NCI-H69 (cell line): Measurements from ENCODE around the gene REC8.
A peak's percentile ranks its signal among the peaks of the same experiment; 100 is the strongest.

Experiments
- DNase-seq: peaks from one replicate; lab custom pipeline; 2025; lab: John Stamatoyannopoulos, UW

The REC8 gene

DNA sequence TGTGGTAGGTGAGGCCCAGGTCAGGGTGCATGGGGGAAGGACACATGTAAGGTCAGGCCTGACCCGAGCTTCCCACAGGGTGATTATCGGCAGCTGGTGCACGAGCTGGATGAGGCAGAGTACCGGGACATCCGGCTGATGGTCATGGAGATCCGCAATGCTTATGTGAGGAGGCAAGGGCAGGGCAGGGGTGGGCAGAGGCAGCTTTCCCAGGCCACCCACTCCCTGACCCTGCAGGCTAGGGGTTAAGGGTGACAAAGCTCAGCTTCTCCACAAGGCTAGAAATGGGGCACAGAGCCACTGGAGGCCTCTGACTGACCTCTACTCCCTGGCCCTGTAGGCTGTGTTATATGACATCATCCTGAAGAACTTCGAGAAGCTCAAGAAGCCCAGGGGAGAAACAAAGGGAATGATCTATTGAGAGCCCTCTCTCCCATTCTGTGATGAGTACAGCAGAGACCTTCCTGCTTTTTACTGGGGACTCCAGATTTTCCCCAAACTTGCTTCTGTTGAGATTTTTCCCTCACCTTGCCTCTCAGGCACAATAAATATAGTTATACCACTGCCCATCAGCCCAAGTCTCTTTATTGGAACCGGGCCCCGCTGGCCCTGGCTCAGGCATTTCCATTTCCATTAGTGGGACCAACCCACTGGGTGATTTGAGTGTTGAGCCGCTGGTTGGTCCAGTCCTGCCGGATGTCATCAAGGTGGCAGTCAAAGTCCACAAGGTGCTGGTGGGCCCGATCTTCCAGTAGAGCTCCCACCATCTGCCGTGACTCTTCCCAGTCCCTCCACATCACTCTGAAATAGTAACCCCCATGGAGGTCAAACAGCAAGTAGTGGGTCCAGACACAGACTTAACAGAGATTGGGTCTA lies 33.2 kb upstream of the REC8 start:
- no peak for DNase-seq

DNA sequence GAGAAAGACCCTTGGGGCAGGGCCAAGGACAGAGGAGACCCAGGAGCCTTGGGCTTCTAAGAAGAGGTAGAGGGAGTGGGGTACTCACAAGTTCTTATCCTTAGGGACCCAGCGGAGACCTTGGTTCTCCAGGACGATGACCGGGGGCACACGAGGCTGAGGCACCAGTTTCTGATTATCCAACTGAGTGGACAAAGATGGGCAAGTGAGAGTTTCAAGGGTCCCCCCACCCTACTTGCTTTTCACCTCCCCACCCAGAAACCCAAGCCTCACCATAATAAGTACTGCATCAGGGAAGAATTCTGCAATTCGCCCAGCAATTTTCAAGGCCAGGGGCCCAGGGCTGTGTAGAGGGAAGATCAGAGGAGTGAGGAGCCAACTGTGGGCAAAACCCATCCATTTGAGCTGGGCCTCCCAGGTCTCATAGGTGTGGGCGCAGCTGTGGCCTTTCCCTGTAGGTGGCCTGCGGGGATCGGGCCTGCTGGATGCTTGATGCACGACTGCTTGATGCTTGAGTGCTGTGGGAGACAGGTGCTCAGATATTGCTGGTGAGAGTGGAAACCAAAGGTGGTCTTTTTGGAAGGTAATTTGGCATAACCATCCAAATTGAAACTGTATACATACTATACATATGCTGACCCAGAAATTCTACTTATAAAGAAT lies 32.5 kb upstream of the REC8 start:
- DNase-seq: peak; percentile 21

DNA sequence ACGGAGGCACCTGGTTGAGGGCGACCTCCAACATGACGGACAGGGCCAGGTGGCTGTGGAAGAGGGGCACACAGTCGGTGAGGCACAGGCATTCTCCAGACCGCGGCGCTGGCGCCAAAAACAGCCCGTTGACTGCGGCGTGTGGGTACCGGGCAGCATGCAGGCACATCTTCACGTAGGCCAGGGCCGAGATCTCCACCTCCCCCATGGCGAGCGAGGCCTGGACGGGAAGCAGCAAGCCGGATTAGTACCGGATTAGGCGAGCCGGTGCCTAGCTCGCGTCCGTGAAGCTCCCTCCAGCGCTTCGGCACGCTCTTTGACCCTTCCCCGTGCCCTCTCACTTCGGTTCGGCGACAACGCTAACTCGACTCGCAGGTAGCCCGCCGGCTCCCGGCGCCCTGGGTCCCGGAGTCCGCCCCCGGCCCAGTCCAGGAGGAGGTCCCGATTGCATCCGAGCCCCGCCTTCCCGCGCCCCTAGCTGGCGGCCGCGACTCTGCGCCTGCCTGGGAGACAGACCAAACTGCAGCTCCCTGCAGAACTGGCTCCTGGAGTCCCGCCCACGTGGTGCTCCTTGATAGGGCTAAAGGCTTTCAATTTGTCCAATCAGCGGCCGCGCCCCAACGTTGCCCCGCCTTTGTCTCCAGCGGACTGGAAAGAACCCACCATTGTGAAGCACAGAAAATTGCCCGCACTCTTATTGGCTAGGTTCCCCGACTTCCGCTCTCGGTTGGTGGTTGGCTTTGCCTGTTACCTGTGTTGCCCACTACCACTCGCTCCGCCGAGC lies 30.6 kb upstream of the REC8 start, which contains the start of gene EMC9:
Gene EMC9, minus strand, starts transcription at position 495 of the 784 bp plus-strand sequence. Its CDS starts 287 bp downstream, at position 208.
- peak; percentile 100 for DNase-seq

DNA sequence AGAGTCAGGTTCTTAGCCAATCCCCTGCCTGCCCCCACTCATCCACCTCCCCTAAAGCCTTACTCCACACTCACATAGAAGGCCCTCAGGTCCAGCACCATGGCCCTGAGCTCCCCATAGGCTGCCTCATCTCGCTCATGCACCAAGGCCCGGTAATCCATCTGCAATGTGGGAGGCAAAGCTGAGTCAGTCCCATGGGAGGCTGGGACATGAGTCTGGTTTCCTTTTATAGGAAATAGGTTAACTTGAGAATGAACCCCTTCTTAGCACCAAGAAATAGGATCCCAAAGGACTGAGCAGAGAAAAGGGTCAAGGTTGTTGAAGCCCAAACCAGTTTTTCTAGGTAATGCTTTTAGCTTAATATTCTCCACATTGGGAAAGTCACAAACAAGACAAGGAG lies 28.4 kb upstream of the REC8 start:
- no peak for DNase-seq

DNA sequence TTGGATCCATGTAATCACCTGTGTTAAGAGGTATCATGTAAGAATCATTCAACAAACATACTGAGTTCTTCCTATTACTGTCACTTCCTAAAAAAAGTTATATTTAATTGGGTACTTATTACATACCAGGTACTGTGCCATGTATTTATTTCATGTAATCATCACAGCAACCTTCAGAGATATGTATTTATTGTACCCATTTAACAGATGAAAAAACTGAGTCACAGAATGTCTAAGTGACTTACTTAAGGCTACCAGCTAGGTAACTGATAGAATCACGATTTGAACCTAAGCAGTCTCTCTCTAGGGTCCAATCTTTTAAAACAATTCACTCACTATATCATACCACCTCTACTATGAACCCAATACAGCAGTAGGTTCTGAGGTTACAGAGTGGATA lies 27.4 kb upstream of the REC8 start:
- DNase-seq: no peak

DNA sequence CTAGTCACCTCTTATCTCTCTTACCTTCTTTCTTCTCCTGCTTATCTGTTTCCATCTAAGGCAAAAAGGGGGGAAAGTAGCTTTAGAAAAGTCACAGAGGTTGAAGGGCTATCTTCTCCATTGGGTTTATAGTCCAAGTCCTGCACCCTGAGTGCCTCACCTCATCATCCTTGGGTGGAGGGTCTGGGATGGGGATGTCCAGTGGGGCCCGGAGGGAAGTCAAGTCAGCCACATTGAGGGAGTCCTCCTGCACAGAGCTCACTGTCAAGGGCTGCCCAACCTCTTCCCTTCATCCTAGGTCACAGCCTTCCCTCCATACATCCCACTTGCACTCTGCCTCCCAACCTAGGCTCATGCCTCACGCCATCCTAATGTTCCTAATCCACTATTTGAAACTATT lies 26.7 kb upstream of the REC8 start:
- no peak for DNase-seq

DNA sequence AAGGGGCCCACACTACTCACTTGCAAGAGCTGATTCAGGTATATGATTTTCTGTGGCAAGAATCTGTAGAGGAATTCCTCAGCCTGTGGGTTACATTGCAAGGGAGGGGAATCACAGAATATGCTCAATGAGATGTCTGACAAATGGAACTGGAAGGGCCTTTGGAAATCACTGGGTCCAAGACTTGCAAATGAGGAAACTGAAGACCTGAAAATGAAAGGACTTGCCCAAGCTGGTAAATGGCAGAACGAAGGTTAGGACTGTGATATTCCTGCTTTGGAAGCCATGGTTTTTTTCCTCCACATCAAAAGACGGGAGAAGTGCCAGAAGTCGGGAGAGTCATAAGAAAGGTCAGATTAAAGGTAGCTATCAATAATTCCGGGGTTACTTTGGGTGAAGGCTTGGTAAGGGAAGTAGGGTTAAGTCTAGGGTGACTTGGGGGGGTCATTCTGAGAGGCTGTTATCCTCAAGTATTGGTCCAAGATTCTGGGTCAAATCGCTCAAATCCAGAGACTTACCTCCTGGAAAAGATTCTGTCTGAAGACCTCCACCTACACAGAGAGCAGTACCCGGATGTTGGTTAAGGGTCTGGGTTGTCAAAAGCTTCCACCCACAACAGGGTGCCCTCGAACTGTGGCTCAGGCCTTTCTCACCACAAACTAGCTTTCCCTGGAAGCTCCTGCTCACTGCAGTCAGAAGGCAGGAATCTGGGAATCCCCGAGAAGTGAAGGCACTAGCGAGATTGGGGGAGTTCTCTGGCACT lies 26.0 kb upstream of the REC8 start:
- DNase-seq: peak; percentile 73

DNA sequence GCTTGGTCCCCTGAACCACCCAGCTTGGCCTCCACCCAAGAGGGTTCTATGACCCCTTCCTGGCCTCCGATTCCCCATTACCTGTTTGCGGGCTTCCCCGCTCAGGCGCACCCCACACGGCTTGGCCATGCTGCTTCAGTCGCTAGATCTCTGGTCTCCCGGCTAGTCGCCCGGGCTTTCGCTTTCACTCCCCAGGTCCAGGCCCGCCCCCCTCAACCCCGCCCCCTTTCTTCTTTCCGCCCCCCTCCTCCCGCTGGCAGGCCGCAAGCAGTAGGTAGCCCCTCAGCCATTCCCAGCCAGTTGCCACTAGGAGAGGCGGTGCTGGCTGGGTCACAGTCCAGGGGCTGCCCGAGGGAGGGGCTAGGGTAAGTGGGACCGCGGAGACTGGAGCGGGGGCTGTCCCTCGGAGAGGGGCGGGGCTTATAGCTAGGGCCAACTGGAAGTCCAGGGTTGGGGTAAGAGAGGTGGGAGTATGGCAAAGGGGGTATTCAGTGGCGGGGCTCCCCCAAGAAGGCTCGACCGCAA lies 25.4 kb upstream of the REC8 start, which contains the start of gene PSME2:
Gene PSME2, minus strand, starts transcription at position 158 of the 525 bp plus-strand sequence. Its CDS starts 29 bp downstream, at position 129.
- DNase-seq: peak; percentile 99

DNA sequence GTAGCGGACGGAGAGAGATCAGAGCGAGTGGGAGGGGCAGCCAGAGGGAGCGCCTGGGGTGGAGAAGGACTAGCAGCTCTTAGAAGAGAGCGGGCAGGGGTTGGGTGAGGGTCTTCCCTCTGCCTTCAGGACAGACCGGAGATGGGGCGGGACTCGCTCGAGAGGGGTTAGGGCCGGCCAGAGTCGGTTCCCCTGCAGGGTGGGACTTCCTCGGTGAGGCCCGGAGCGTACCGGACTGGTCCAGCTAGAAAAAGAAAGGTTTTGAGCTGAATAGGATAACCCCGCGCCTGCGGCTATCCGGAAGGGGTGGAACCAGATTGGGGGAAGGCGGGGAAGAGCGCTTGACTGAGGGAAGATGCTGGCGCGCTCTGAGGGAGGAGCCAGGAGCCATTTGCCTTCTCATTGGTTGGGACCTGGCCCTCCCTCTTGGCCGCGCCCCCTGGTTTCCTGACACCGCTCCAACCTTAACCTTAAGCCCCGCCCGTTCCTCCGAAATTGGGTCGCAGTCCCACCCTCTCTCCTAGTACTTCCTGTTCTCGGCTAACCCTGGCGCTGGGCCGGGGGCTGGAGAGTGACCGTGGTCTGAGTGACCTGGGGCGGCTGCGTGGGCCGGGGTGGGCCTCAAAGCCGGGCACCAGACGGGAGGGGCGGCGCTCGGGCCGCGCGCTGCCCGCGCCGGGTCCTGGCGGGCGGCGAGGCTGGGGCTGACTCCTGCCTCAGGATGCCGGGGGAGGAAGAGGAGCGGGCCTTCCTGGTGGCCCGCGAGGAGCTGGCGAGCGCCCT lies 24.7 kb upstream of the REC8 start, which contains the start of gene RNF31:
Gene RNF31, plus strand, starts transcription at position 521 of the 783 bp plus-strand sequence. Its CDS starts 201 bp downstream, at position 722.
- DNase-seq: peak; percentile 99

DNA sequence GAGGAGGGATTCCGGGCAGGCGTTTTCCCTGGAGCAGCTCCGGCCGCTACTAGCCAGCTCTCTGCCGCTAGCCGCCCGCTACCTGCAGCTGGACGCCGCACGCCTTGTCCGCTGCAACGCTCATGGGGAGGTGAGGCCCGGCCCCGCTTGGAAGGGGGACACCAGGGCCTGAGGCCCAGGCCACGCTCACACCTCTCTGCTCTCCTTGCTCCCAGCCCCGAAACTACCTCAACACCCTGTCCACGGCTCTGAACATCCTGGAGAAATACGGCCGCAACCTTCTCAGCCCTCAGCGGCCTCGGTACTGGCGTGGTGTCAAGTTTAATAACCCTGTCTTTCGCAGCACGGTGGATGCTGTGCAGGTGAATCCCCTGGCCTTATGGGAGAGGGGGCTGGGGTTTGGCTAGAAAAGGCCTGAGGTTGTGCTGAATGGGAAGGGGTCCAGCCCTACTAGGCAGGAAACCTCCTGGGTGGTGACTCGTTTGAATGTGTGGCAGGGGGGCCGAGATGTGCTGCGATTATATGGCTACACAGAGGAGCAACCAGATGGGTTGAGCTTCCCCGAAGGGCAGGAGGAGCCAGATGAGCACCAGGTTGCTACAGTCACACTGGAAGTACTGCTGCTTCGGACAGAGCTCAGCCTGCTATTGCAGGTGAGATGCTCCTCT lies 24.0 kb upstream of the REC8 start:
- DNase-seq: peak; percentile 40

DNA sequence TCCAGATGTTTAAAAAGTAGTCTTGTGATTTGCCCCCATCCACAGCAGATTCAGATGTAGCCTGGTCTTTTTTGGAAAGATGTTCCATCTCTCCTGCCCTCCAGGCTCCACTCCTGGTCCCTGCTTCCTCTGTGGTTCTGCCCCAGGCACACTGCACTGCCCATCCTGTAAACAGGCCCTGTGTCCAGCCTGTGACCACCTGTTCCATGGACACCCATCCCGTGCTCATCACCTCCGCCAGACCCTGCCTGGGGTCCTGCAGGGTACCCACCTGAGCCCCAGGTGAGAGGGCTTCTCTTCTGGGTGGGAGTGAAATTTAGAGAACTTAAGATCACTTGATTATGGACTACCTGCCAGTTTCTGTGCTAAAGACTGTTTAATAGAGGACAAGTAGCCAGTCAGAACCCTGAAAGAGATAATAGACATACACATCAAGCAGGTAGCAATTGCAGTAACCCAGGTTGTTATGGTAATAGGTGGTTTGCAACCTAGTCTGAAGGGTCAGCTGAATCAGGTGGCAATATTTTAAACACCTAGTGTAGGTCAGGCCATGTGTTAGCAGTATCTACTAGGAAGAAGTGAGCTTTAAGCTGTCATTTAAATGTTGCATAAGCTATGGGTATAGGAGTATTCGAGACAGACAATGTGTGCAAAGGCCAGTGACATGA lies 22.4 kb upstream of the REC8 start:
- DNase-seq: no peak

DNA sequence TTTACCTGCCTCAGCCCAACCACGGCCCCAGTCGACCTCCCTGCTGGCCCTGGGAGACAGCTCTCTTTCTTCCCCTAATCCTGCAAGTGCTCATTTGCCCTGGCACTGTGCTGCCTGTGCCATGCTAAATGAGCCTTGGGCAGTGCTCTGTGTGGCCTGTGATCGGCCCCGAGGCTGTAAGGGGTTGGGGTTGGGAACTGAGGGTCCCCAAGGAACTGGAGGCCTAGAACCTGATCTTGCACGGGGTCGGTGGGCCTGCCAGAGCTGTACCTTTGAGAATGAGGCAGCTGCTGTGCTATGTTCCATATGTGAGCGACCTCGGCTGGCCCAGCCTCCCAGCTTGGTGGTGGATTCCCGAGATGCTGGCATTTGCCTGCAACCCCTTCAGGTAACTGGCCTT lies 21.8 kb upstream of the REC8 start:
- DNase-seq: no peak

DNA sequence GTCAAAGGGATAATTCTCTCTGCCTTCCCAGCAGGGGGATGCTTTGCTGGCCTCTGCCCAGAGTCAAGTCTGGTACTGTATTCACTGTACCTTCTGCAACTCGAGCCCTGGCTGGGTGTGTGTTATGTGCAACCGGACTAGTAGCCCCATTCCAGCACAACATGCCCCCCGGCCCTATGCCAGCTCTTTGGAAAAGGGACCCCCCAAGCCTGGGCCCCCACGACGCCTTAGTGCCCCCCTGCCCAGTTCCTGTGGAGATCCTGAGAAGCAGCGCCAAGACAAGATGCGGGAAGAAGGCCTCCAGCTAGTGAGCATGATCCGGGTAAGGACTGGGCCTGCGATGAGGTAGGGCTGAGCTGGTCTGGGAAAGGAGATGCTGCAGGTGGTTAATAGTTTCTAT lies 21.3 kb upstream of the REC8 start:
- no peak for DNase-seq

DNA sequence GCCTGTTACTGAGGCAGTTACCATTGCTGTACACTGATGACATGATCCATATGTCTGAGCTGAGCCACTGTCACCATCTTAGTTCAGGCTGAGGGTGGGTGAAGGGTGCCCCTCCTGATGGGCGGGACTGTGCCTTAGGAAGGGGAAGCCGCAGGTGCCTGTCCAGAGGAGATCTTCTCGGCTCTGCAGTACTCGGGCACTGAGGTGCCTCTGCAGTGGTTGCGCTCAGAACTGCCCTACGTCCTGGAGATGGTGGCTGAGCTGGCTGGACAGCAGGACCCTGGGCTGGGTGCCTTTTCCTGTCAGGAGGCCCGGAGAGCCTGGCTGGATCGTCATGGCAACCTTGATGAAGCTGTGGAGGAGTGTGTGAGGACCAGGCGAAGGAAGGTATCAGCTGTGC lies 20.9 kb upstream of the REC8 start:
- no peak for DNase-seq

DNA sequence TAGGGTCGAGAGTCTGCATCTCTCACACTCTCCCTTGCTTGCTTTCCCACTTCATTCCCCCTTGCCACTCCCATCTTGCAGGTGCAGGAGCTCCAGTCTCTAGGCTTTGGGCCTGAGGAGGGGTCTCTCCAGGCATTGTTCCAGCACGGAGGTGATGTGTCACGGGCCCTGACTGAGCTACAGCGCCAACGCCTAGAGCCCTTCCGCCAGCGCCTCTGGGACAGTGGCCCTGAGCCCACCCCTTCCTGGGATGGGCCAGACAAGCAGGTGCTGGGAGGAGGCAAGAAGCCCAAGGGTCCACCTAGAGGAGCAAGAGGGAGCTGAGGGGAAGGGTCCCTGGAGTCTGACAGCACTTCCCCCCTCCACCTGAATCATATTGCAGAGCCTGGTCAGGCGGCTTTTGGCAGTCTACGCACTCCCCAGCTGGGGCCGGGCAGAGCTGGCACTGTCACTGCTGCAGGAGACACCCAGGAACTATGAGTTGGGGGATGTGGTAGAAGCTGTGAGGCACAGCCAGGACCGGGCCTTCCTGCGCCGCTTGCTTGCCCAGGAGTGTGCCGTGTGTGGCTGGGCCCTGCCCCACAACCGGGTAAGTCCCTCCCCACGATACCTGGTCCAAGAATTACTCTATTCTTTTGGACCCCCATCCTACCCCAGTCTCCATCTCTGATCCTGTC lies 20.3 kb upstream of the REC8 start:
- DNase-seq: no peak

DNA sequence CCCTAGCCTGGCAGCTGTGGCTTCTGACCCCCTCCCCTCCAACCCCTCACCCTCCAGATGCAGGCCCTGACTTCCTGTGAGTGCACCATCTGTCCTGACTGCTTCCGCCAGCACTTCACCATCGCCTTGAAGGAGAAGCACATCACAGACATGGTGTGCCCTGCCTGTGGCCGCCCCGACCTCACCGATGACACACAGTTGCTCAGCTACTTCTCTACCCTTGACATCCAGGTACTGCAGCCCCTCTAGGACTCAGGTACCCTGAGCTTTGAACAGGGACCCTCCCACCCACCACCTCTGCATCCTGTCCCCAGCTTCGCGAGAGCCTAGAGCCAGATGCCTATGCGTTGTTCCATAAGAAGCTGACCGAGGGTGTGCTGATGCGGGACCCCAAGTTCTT lies 16.8 kb upstream of the REC8 start:
- DNase-seq: no peak

DNA sequence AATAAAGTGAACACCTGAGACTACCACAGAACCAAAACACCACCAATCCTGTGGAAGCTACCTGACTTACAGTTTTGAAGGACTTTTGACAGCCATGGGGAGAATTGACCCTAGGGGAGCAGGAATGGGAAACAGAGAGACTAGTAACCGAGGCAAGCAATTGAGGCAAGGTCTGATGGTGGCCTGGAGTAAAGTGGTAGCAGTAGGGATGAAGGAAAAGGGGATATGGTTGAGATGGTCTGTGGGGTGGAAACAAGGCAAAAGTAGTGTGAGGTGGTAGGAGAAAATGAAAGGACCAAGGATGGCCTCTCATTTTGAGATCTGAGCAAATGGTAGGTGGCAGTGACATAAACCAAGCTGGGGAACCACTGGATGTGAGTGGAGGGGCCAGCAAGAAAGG lies 15.0 kb upstream of the REC8 start:
- DNase-seq: no peak

DNA sequence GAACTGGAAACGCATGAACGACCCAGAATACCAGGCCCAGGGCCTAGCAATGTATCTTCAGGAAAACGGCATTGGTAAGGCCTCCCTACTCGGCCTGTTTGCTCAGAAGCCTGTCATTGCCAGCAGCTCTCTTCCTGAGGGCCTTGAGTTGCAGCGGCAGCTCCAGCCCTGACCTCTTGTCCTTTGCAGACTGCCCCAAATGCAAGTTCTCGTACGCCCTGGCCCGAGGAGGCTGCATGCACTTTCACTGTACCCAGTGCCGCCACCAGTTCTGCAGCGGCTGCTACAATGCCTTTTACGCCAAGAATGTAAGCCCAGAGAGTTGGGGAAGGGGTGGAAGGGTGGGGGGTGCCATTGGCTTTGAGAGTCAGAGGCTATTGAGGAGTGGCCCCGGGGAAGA lies 14.5 kb upstream of the REC8 start:
- no peak for DNase-seq
